ENCODE data around the gene SMYD2. TPM values are rescaled to one million over a fixed set of nuclear protein-coding genes. Genes with fewer than 3 reads are reported as not detected.
"Not testable (repeated sequence)": the region's sequence is repeated elsewhere in the genome, so short reads cannot be mapped to it uniquely, and the experiment has no call there.

Gene SMYD2
- total and polyA plus RNA-seq, 2 donors (not counting 3 experiments of a cell fraction or from before 2014, with no cell fraction given), result 8.0 to 20.9 TPM

- ChIA-PET CTCF (interaction anchor here (0.8 to 4.4 kb wide), 5 partner anchors 11 to 68 kb away, joined by 3 to 33 read pairs (median 4); no protein-coding TSS in a partner anchor), POLR2A (no interaction called here)
- TF ChIP-seq, protein P1, sequence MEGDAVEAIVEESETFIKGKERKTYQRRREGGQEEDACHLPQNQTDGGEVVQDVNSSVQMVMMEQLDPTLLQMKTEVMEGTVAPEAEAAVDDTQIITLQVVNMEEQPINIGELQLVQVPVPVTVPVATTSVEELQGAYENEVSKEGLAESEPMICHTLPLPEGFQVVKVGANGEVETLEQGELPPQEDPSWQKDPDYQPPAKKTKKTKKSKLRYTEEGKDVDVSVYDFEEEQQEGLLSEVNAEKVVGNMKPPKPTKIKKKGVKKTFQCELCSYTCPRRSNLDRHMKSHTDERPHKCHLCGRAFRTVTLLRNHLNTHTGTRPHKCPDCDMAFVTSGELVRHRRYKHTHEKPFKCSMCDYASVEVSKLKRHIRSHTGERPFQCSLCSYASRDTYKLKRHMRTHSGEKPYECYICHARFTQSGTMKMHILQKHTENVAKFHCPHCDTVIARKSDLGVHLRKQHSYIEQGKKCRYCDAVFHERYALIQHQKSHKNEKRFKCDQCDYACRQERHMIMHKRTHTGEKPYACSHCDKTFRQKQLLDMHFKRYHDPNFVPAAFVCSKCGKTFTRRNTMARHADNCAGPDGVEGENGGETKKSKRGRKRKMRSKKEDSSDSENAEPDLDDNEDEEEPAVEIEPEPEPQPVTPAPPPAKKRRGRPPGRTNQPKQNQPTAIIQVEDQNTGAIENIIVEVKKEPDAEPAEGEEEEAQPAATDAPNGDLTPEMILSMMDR (IDR thresholded peaks at IDR 0.05; ENCODE audit: extremely low read depth in 1 of 2, insufficient read depth in 1 of 2, low read depth in 1 of 2, low read length in 2 of 2), result no peak
- no peak for TF ChIP-seq JUN (IDR thresholded peaks at IDR 0.05; ENCODE audit: borderline replicate concordance, insufficient read depth, insufficient read length, low read depth)
- no peak for TF ChIP-seq POLR2A (IDR thresholded peaks at IDR 0.05; ENCODE audit: low read depth, low read length)
- TF ChIP-seq GATA2 (IDR thresholded peaks at IDR 0.05; ENCODE audit: insufficient read depth, insufficient read length, low read depth, low read length), result no peak
- TF ChIP-seq EZH2 (IDR thresholded peaks at IDR 0.05; ENCODE audit: borderline replicate concordance, low read depth, low read length, severe bottlenecking), result no peak
- TF ChIP-seq MAX (IDR thresholded peaks at IDR 0.05; ENCODE audit: insufficient read depth, insufficient read length), result no peak
- TF ChIP-seq MYC (IDR thresholded peaks at IDR 0.05; ENCODE audit: low read depth, low read length), result no peak
- no peak for TF ChIP-seq POLR2AphosphoS5 (IDR thresholded peaks at IDR 0.05; ENCODE audit: insufficient read depth, low read depth, low read length)
- no peak for TF ChIP-seq FOS (IDR thresholded peaks at IDR 0.05; ENCODE audit: borderline replicate concordance, insufficient read depth, low read length)
- H3K4me3 ChIP-seq (replicated peaks in 1 of 3; ENCODE audit: insufficient read depth in 1 of 3, low read depth in 1 of 3, low read length in 3 of 3), result no peak overlapping the region
- no peaks in the 10 kb centered on the region for H3K4me1 ChIP-seq (ENCODE audit: control insufficient read depth, extremely low read depth, insufficient read depth, low read length)
- no peak overlapping the region for H3K27ac ChIP-seq (ENCODE audit: insufficient read depth, low read depth, low read length)
- H3K79me2 ChIP-seq (ENCODE audit: control insufficient read depth, insufficient read depth, low read length), result no peaks in the 10 kb centered on the region
- DNase-seq (ENCODE audit: low read depth, low spot score) (no peak), FAIRE-seq (no peak)
- H4K20me1 ChIP-seq (replicated peaks; ENCODE audit: control insufficient read depth, extremely low read depth, insufficient read depth, low read length), result no peaks in the 10 kb centered on the region
- dilution Hi-C loops (cut with MboI; ENCODE audit: extremely low pct_ligation_motif_present, low sequenced_read_pairs), result no loop called here
- BruUV-seq (replicated peaks), result no TSS peak
- H3K27me3 ChIP-seq (ENCODE audit: control insufficient read depth in 2 of 2, insufficient read depth in 2 of 2, low read length in 2 of 2), result peaks cover 9 to 21% of the 10 kb centered on the region in 2 experiments
- no peak overlapping the region for H3K4me2 ChIP-seq (ENCODE audit: insufficient read depth, low read length)
- no peaks in the 10 kb centered on the region for H3K9me1 ChIP-seq (replicated peaks; ENCODE audit: control insufficient read depth, extremely low read depth, insufficient read depth, low read length)
- intact Hi-C loops (cut with micrococcal nuclease), result no loop called here
- no peaks in the 10 kb centered on the region for H3K36me3 ChIP-seq (ENCODE audit: control insufficient read depth in 2 of 2, extremely low read depth in 1 of 2, insufficient read depth in 2 of 2, low read length in 2 of 2)
- no peak overlapping the region for H2AFZ ChIP-seq (ENCODE audit: low read depth, low read length)
- H3K9ac ChIP-seq (replicated peaks; ENCODE audit: extremely low read depth, insufficient read depth, low read length), result no peak overlapping the region
- no peaks in the 10 kb centered on the region for H3K9me3 ChIP-seq (replicated peaks; ENCODE audit: control insufficient read depth, insufficient read depth, low read length)
These were observed 7.9 kb upstream of the SMYD2 start for GRCh38 chr1:214272964-214273533.

DNA sequence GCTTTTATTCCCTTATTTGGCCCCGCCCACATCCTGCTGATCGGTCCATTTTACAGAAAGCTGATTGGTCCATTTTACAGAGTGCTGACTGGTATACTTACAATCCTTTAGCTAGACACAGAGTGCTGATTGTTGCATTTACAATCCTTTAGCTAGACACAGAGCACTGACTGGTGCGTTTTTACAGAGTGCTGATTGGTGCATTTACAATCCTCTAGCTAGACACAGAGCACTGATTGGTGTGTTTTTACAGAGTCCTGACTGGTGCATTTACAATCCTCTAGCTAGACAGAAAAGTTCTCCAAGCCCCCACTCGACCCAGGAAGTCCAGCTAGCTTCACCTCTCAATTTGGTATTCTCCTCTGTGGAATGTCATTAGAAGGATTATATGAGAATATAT lies 5.3 kb upstream of the SMYD2 start:
- H3K27ac ChIP-seq (ENCODE audit: insufficient read depth, low read depth, low read length); H3K9me3 ChIP-seq (replicated peaks; ENCODE audit: control insufficient read depth, insufficient read depth, low read length); H3K79me2 ChIP-seq (ENCODE audit: control insufficient read depth, insufficient read depth, low read length); DNase-seq (ENCODE audit: low read depth, low spot score); H3K9me1 ChIP-seq (replicated peaks; ENCODE audit: control insufficient read depth, extremely low read depth, insufficient read depth, low read length); H3K27me3 ChIP-seq (ENCODE audit: control insufficient read depth in 2 of 2, insufficient read depth in 2 of 2, low read length in 2 of 2); H3K4me3 ChIP-seq (replicated peaks in 1 of 3; ENCODE audit: insufficient read depth in 1 of 3, low read depth in 1 of 3, low read length in 3 of 3); H2AFZ ChIP-seq (ENCODE audit: low read depth, low read length); POLR2A ChIA-PET; H3K36me3 ChIP-seq (ENCODE audit: control insufficient read depth in 2 of 2, extremely low read depth in 1 of 2, insufficient read depth in 2 of 2, low read length in 2 of 2); H3K4me2 ChIP-seq (ENCODE audit: insufficient read depth, low read length); H4K20me1 ChIP-seq (replicated peaks; ENCODE audit: control insufficient read depth, extremely low read depth, insufficient read depth, low read length); BruUV-seq (replicated peaks); dilution Hi-C loops (cut with MboI; ENCODE audit: extremely low pct_ligation_motif_present, low sequenced_read_pairs); H3K9ac ChIP-seq (replicated peaks; ENCODE audit: extremely low read depth, insufficient read depth, low read length); FAIRE-seq; H3K4me1 ChIP-seq (ENCODE audit: control insufficient read depth, extremely low read depth, insufficient read depth, low read length); intact Hi-C loops (cut with micrococcal nuclease): not testable (repeated sequence)
- CTCF ChIA-PET, result interaction anchor here (1.1 to 3.2 kb wide), 3 partner anchors 14 to 61 kb away, joined by 4 to 16 read pairs (median 11); no protein-coding TSS in a partner anchor
